ENCODE results near the gene PFDN1. TPM values are rescaled to one million over a fixed set of nuclear protein-coding genes. Genes with fewer than 3 reads are reported as not detected.

The PFDN1 gene
- total and polyA plus RNA-seq, 9 of the 15 experiments (the other 6 are each of a cell fraction or from before 2014, with no cell fraction given), result 45.5 to 215 (median 78.0) TPM

DNA sequence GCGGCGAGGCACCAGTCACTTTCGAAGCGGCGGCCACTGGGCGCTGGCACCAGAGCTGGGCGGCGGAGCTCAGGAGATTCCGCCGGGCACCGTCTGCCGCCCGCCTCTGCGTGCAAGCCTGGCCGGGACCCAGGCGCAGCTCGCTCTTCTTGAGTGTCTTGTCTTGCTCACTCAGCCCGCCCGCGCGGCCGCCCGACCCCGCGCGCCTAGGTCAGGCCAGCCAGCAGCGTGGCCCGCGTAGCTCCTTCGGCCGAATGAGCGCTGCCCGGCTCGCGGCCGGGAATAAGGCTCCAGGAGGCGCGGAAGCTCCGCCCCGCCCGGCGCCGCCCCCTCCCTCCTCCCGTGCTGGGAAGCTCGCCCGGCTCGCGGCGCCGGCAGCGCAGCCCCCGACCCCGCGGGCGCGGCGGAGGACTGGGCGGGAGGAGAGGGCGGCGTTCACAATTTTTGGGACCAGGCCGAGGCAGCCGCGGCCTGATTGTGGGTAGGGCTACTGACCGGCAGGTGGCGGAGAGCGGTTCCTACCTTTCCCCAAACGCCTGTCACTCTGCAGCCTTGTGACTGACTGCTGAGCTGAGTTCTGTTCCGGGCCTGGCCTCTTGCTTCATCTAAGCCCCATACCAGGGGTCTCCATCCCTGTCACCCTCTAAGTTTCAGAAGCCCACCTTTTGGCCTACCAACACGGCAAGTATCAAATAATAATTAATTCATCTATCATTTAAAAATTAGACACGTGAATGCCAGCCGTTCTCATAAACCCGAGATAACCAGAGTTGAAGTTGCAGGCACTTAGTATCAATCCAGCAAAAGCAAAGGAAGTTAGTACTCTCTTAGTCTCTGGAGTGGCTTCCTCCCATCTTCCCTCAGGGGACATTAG, 43.7 kb upstream of the PFDN1 start, which contains the start of gene HBEGF (continued):
- TF ChIP-seq, protein P1, sequence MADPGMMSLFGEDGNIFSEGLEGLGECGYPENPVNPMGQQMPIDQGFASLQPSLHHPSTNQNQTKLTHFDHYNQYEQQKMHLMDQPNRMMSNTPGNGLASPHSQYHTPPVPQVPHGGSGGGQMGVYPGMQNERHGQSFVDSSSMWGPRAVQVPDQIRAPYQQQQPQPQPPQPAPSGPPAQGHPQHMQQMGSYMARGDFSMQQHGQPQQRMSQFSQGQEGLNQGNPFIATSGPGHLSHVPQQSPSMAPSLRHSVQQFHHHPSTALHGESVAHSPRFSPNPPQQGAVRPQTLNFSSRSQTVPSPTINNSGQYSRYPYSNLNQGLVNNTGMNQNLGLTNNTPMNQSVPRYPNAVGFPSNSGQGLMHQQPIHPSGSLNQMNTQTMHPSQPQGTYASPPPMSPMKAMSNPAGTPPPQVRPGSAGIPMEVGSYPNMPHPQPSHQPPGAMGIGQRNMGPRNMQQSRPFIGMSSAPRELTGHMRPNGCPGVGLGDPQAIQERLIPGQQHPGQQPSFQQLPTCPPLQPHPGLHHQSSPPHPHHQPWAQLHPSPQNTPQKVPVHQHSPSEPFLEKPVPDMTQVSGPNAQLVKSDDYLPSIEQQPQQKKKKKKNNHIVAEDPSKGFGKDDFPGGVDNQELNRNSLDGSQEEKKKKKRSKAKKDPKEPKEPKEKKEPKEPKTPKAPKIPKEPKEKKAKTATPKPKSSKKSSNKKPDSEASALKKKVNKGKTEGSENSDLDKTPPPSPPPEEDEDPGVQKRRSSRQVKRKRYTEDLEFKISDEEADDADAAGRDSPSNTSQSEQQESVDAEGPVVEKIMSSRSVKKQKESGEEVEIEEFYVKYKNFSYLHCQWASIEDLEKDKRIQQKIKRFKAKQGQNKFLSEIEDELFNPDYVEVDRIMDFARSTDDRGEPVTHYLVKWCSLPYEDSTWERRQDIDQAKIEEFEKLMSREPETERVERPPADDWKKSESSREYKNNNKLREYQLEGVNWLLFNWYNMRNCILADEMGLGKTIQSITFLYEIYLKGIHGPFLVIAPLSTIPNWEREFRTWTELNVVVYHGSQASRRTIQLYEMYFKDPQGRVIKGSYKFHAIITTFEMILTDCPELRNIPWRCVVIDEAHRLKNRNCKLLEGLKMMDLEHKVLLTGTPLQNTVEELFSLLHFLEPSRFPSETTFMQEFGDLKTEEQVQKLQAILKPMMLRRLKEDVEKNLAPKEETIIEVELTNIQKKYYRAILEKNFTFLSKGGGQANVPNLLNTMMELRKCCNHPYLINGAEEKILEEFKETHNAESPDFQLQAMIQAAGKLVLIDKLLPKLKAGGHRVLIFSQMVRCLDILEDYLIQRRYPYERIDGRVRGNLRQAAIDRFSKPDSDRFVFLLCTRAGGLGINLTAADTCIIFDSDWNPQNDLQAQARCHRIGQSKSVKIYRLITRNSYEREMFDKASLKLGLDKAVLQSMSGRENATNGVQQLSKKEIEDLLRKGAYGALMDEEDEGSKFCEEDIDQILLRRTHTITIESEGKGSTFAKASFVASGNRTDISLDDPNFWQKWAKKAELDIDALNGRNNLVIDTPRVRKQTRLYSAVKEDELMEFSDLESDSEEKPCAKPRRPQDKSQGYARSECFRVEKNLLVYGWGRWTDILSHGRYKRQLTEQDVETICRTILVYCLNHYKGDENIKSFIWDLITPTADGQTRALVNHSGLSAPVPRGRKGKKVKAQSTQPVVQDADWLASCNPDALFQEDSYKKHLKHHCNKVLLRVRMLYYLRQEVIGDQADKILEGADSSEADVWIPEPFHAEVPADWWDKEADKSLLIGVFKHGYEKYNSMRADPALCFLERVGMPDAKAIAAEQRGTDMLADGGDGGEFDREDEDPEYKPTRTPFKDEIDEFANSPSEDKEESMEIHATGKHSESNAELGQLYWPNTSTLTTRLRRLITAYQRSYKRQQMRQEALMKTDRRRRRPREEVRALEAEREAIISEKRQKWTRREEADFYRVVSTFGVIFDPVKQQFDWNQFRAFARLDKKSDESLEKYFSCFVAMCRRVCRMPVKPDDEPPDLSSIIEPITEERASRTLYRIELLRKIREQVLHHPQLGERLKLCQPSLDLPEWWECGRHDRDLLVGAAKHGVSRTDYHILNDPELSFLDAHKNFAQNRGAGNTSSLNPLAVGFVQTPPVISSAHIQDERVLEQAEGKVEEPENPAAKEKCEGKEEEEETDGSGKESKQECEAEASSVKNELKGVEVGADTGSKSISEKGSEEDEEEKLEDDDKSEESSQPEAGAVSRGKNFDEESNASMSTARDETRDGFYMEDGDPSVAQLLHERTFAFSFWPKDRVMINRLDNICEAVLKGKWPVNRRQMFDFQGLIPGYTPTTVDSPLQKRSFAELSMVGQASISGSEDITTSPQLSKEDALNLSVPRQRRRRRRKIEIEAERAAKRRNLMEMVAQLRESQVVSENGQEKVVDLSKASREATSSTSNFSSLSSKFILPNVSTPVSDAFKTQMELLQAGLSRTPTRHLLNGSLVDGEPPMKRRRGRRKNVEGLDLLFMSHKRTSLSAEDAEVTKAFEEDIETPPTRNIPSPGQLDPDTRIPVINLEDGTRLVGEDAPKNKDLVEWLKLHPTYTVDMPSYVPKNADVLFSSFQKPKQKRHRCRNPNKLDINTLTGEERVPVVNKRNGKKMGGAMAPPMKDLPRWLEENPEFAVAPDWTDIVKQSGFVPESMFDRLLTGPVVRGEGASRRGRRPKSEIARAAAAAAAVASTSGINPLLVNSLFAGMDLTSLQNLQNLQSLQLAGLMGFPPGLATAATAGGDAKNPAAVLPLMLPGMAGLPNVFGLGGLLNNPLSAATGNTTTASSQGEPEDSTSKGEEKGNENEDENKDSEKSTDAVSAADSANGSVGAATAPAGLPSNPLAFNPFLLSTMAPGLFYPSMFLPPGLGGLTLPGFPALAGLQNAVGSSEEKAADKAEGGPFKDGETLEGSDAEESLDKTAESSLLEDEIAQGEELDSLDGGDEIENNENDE (IDR thresholded peaks at IDR 0.05; ENCODE audit: low read depth, low read length), result no peak
- TF ChIP-seq NR4A1 (CRISPR knock-in tag; IDR thresholded peaks at IDR 0.05), result no peak
- no peak for TF ChIP-seq NR4A1 (tag; IDR thresholded peaks at IDR 0.05)
- TF ChIP-seq THRAP3 (IDR thresholded peaks at IDR 0.05; ENCODE audit: borderline replicate concordance), result no peak
- TF ChIP-seq, protein P2, sequence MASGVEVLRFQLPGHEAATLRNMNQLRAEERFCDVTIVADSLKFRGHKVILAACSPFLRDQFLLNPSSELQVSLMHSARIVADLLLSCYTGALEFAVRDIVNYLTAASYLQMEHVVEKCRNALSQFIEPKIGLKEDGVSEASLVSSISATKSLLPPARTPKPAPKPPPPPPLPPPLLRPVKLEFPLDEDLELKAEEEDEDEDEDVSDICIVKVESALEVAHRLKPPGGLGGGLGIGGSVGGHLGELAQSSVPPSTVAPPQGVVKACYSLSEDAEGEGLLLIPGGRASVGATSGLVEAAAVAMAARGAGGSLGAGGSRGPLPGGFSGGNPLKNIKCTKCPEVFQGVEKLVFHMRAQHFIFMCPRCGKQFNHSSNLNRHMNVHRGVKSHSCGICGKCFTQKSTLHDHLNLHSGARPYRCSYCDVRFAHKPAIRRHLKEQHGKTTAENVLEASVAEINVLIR (CRISPR knock-in tag; IDR thresholded peaks at IDR 0.05), result no peak
- TF ChIP-seq TEAD4 (IDR thresholded peaks at IDR 0.05; ENCODE audit: low read length), result no peak
- TF ChIP-seq TEAD4 (CRISPR knock-in tag; IDR thresholded peaks at IDR 0.05; ENCODE audit: borderline replicate concordance), result no peak
- TF ChIP-seq GTF2F1 (IDR thresholded peaks at IDR 0.05; ENCODE audit: low read depth, low read length), result no peak
- TF ChIP-seq KDM1A (IDR thresholded peaks at IDR 0.05), result no peak
- no peak for TF ChIP-seq ZNF644 (tag; IDR thresholded peaks at IDR 0.05; ENCODE audit: low read depth)
- TF ChIP-seq, protein P3, sequence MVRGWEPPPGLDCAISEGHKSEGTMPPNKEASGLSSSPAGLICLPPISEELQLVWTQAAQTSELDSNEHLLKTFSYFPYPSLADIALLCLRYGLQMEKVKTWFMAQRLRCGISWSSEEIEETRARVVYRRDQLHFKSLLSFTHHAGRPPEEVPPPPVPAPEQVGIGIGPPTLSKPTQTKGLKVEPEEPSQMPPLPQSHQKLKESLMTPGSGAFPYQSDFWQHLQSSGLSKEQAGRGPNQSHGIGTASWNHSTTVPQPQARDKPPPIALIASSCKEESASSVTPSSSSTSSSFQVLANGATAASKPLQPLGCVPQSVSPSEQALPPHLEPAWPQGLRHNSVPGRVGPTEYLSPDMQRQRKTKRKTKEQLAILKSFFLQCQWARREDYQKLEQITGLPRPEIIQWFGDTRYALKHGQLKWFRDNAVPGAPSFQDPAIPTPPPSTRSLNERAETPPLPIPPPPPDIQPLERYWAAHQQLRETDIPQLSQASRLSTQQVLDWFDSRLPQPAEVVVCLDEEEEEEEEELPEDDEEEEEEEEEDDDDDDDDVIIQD (CRISPR knock-in tag; IDR thresholded peaks at IDR 0.05), result no peak
- TF ChIP-seq ARID2 (IDR thresholded peaks at IDR 0.05), result no peak
- no peak for TF ChIP-seq GTF2A2 (tag; IDR thresholded peaks at IDR 0.05)
- no peak for TF ChIP-seq TGIF2 (CRISPR knock-in tag; IDR thresholded peaks at IDR 0.05)
- no peak for TF ChIP-seq ARHGAP35 (IDR thresholded peaks at IDR 0.05; ENCODE audit: partially characterized antibody)

Measured in K562 (cell line).